Thyroid gland (tissue), 4 donors: ENCODE measurements around the gene CANT1. TPM values are rescaled to one million over a fixed set of nuclear protein-coding genes. Genes with fewer than 3 reads are reported as not detected.
"Not testable (repeated sequence)": the region's sequence is repeated elsewhere in the genome, so short reads cannot be mapped to it uniquely, and the experiment has no call there.

Experiments
- DNase-seq, 2 donors: peaks; one replicate each; pipeline ENCODE4 v3.0.0-alpha.2; 2019
- H3K27ac ChIP-seq, 3 donors: fragments of 200-600 bp; sonication (generic); 1 replicate in 2 of 3; 2 replicates in 1 of 3; pipeline ENCODE4 v1.5.1; 2016 to 2019; ENCODE audit warnings: mild to moderate bottlenecking in 1 of 3, moderate library complexity in 1 of 3
- H3K27me3 ChIP-seq: fragments of 200-600 bp; sonication (generic); one replicate; pipeline ENCODE4 v1.5.1; 2019
- H3K36me3 ChIP-seq, 2 donors: fragments of 200-600 bp; sonication (generic); one replicate each; pipeline ENCODE4 v1.5.1; 2016 to 2019
- H3K4me1 ChIP-seq, 2 donors: fragments of 200-600 bp; sonication (generic); one replicate each; pipeline ENCODE4 v1.5.1; 2017 to 2019
- H3K4me3 ChIP-seq, 3 donors: fragments of 200-600 bp; sonication (generic); replicated peaks in 1 of 3; 1 replicate in 2 of 3; 2 replicates in 1 of 3; pipeline ENCODE4 v1.5.1; 2016; ENCODE audit warnings: mild to moderate bottlenecking in 1 of 3
- H3K9me3 ChIP-seq: fragments of 200-600 bp; sonication (generic); one replicate; pipeline ENCODE4 v1.5.1; 2017
- POLR2A ChIP-seq, 2 donors: fragments of 450-650 bp; IDR thresholded peaks; one replicate each; pipeline ENCODE4 v1.6.1; 2017; ENCODE audit warnings: antibody characterized with exemption in 2 of 2, mild to moderate bottlenecking in 2 of 2, moderate library complexity in 1 of 2
- WGBS, 2 donors: methylation state at CpG; one replicate each; pipeline ENCODE4 v1.1.5; 2017; 5-methylcytosine and 5-hydroxymethylcytosine counted together
- intact Hi-C: fragments of 100-400 bp; cut with DNase I; formaldehyde crosslinking; loops from one replicate; pipeline ENCODE4 v1.15.1; 2023
- total RNA-seq, 4 donors: library from RNA; depleted of rRNA; stranded (reverse); fragments of >200 nt; gene quantifications; one replicate each; pipeline ENCODE4 v1.2.3, GENCODE V29; 2016
- TF ChIP-seq, protein P1 (sequence below), 6 experiments: fragments of 200-600 bp in 3 of 6; fragments of 450-650 bp in 3 of 6; sonication (generic) in 3 of 6; IDR thresholded peaks; one replicate each; pipeline ENCODE4 v1.5.1; 2016 to 2019; ENCODE audit warnings: antibody characterized with exemption in 6 of 6, mild to moderate bottlenecking in 2 of 6, inconsistent platforms in 1 of 6, moderate library complexity in 1 of 6

The CANT1 gene
- total RNA-seq, 4 donors from 2014 or later, result 21.2 to 37.1 (median 27.3) TPM

DNA sequence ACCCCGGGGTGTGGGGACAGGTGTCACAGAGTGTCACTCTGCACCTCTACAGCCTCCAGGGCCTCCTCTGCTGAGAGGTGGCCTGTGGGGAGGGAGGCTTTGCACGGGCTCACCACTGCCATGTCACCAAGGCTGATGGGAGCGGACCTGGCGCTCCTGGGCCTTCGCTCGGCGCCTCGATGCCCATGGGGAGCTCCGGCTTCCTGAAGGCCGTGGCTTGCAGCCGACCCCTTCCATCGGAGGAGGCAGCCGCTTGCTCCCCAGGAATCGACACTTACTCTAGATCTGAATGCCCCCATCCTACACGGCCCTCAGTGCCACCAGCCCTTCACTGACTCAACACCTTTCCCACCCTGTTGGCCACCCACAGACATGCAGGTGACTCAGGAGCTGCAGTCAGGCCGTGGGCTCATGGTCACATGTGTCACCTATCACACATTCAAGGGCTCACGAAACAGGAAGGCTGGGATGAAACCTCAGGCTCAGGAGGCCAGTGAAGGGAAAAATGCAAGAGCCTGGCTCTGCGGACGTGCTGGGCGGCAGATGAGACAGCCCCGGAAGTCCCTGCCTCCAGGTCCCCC lies 41.7 kb downstream of the CANT1 start:
- Histone ChIP-seq H3K27ac (no peak overlapping the region), H3K4me1 (peaks cover 7 to 14% of the 10 kb centered on the region in 2 donors), H3K36me3 (no peaks in the 10 kb centered on the region), H3K9me3 (no peaks in the 10 kb centered on the region), H3K4me3 (no peak overlapping the region), H3K27me3 (no peaks in the 10 kb centered on the region)
- DNase-seq, result no peak
- TF ChIP-seq, protein P1, sequence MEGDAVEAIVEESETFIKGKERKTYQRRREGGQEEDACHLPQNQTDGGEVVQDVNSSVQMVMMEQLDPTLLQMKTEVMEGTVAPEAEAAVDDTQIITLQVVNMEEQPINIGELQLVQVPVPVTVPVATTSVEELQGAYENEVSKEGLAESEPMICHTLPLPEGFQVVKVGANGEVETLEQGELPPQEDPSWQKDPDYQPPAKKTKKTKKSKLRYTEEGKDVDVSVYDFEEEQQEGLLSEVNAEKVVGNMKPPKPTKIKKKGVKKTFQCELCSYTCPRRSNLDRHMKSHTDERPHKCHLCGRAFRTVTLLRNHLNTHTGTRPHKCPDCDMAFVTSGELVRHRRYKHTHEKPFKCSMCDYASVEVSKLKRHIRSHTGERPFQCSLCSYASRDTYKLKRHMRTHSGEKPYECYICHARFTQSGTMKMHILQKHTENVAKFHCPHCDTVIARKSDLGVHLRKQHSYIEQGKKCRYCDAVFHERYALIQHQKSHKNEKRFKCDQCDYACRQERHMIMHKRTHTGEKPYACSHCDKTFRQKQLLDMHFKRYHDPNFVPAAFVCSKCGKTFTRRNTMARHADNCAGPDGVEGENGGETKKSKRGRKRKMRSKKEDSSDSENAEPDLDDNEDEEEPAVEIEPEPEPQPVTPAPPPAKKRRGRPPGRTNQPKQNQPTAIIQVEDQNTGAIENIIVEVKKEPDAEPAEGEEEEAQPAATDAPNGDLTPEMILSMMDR (IDR thresholded peaks at IDR 0.05), result no peak
- TF ChIP-seq POLR2A (IDR thresholded peaks at IDR 0.05), result no peak
- intact Hi-C loops, result no loop called here
- 89 to 95% methylated on average over 7 to 13 of the region's 21 CpGs for WGBS, 2 donors

DNA sequence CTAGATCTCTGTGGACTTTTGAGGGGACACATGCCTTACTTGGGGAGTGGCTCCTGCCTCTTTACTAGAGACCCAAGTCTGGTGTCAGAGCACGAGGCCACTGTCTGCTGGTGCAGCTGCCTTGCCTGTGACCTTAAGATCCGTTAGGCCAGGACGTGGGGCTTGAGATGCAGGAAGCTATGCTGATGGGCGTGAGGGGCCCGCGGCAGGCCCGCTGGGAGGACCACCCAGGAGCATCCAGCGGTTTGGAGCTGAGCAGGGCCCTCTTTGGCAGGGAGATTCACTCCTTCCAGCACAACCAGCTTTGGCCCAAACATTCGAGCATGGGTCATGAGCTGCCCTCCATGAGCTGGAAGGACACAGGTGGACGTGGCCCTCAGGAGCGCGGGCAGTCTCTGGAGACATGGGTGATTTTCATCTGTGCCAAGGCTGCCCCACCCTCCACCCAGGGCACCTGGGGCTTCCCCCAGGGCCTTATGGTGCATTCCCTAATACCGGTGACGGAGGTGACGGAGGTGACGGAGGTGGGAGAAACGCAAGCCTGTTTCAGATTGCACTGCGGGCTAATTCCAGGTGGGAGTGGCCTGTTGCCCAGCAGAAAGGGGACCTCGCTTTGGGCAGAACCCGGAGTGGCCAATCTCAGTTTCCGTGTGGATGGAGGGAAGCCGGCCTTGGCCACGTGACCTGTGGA lies 42.5 kb downstream of the CANT1 start:
- H3K27ac ChIP-seq, result no peak overlapping the region
- H3K9me3 ChIP-seq, result no peaks in the 10 kb centered on the region
- H3K4me3 ChIP-seq, result no peak overlapping the region
- 90 to 98% methylated on average over 14 to 19 of the region's 23 CpGs for WGBS, 2 donors
- no peak for TF ChIP-seq POLR2A (IDR thresholded peaks at IDR 0.05)
- TF ChIP-seq, protein P1 (IDR thresholded peaks at IDR 0.05), result no peak
- H3K4me1 ChIP-seq, result peaks cover 7 to 14% of the 10 kb centered on the region in 2 donors
- no peaks in the 10 kb centered on the region for H3K36me3 ChIP-seq
- DNase-seq, result no peak
- no peaks in the 10 kb centered on the region for H3K27me3 ChIP-seq
- intact Hi-C loops, result no loop called here

DNA sequence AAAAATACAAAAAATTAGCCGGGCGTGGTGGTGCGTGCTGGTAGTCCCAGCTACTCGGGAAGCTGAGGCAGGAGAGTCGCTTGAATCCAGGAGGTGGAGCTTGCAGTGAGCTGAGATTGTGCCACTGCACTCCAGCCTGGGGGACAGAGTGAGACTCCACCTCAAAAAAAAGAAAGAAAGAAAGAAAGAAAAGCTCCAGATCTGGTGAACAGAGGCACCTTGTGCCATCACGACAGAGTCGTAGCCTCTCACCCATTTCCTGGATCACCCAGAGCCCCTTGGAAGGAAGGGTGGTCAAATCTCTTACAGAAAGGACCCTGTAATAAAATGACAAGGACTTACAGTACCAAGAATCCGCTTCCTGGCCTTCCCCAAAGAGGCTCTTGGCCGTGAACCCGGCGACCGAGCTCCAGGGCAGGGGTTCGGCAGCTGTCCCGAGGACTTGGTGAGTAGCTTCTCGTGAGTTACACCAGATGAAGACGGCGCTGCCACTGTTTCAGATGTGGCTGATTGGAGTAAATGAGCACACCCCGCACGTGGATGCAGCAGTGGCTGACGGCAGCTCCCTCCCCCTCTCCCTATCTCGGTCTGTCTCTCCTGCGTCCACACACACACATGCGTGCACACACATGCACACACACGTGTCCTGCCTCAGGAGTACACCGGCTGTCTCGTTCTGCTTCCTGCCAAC lies 43.3 kb downstream of the CANT1 start:
- H3K27me3 ChIP-seq, result no peaks in the 10 kb centered on the region

DNA sequence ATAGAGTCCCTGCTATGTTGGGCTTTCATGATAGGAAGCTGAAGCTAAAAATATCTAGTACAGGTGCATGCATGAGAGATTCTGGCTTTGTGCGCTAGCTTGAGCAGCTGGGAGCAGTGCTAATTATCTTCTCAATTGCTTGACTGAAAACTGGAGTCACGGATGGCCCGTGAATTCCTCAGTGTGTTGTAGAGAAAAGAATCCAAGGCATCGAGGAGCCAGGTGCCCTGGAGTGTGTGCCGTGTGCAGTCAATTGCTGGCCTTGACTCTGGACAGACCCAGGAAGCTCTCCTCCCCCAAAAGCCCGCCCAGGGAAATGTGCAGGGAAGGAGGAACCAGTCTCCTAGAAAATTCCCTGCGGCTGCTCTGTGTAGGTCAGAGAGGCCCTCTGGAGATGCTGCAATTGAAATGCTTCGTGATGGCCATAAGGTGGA lies 44.1 kb downstream of the CANT1 start:
- TF ChIP-seq, protein P1 (IDR thresholded peaks at IDR 0.05), result no peak
- TF ChIP-seq POLR2A (IDR thresholded peaks at IDR 0.05), result no peak
- no peaks in the 10 kb centered on the region for H3K36me3 ChIP-seq
- peaks cover 0 to under 1% of the 10 kb centered on the region in 2 donors for H3K4me1 ChIP-seq
- intact Hi-C loops, result no loop called here
- DNase-seq, result peak in 1 of 2 donors; percentile 9
- WGBS, 2 donors, result 60 to 72% methylated on average over 8 of the region's 8 CpGs
- no peaks in the 10 kb centered on the region for H3K9me3 ChIP-seq
- no peaks in the 10 kb centered on the region for H3K27me3 ChIP-seq
- H3K27ac ChIP-seq, result no peak overlapping the region
- H3K4me3 ChIP-seq, result no peak overlapping the region

More for the DNA sequence above, 43.3 kb downstream of the CANT1 start:
- 84 to 93% methylated on average over 24 to 26 of the region's 26 CpGs for WGBS, 2 donors
- intact Hi-C loops, result no loop called here
- no peak for DNase-seq
- H3K4me1 ChIP-seq, result peaks cover 2 to 8% of the 10 kb centered on the region in 2 donors
- H3K27ac ChIP-seq, result no peak overlapping the region
- no peaks in the 10 kb centered on the region for H3K36me3 ChIP-seq
- no peaks in the 10 kb centered on the region for H3K9me3 ChIP-seq
- H3K4me3 ChIP-seq, result no peak overlapping the region
- TF ChIP-seq, protein P1 (IDR thresholded peaks at IDR 0.05), result no peak
- no peak for TF ChIP-seq POLR2A (IDR thresholded peaks at IDR 0.05)

DNA sequence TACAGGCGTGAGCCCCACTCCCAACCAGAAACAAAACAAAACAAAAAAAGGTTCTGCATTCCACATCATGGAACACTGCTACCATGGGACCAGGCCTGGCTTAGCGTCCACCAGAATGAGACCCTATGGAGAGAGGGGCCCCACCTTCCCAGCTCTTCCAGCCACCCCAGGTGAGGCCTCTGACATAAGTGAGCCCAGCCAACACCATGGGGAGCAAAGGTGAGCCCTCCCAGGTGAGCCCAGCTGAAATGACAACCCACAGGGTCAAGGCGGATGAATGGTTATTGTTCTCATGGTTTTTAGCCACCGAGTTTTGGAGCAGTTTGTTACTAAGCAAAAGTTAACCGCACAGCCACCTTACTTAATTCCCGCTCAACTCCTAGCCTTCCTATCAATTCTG lies 46.2 kb downstream of the CANT1 start:
- Histone ChIP-seq H3K27me3 (no peaks in the 10 kb centered on the region), H3K4me3 (no peak overlapping the region), H3K36me3 (no peaks in the 10 kb centered on the region), H3K27ac (no peak overlapping the region), H3K4me1 (no peaks in the 10 kb centered on the region), H3K9me3 (no peaks in the 10 kb centered on the region)
- intact Hi-C loops, result no loop called here
- TF ChIP-seq, protein P1 (IDR thresholded peaks at IDR 0.05), result no peak
- no peak for TF ChIP-seq POLR2A (IDR thresholded peaks at IDR 0.05)
- no peak for DNase-seq
- WGBS, 2 donors, result 91 to 95% methylated on average over 5 to 6 of the region's 6 CpGs

DNA sequence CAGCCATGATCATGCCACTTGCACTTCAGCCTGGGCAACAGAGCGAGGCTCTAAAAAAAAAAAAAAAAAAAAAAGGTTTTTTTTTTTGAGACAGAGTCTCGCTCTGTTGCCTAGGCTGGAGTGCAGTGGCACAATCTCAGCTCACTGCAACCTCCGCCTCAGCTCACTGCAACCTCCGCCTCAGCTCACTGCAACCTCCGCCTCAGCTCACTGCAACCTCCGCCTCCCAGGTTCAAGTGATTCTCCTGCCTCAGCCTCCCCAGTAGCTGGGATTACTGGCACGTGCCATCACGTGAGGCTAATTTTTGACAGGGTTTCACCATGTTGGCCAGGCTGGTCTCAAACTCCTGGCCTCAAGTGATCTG lies 46.6 kb downstream of the CANT1 start:
- WGBS, 2 donors, result 93 to 99% methylated on average over 7 to 8 of the region's 8 CpGs
- H3K36me3 ChIP-seq, intact Hi-C loops, H3K27me3 ChIP-seq, H3K27ac ChIP-seq, DNase-seq, H3K9me3 ChIP-seq, H3K4me3 ChIP-seq, H3K4me1 ChIP-seq: not testable (repeated sequence)
